ENCODE measurements around the gene HJURP. TPM values are rescaled to one million over a fixed set of nuclear protein-coding genes. Genes with fewer than 3 reads are reported as not detected.

HJURP gene
- total RNA-seq, 4 donors from 2014 or later: 13.0 TPM; not detected in 3

DNA sequence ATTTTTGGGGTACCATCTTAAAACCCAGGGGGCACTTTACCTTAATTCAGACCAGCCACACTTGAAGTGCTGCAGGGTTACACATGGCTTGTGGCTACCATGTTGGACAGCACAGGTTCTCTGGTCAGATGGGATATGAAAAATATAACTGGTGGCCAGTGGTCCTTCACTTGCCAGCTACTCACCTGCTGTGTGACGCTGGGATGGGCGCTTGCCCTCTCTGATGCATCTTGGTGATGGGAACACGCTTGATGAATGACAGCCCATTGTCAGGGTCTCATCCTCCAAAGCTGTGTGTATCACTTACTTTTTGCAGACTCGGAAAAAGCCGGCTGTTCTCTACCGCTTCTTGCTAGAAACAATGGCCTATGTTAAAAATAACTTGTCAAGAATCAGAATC lies 22.5 kb downstream of the HJURP start:
- Histone ChIP-seq H3K4me1 (no peaks in the 10 kb centered on the region), H3K36me3 (no peaks in the 10 kb centered on the region), H3K27me3 (no peaks in the 10 kb centered on the region), H3K4me3 (no peak overlapping the region), H3K9me3 (no peaks in the 10 kb centered on the region), H3K27ac (no peak overlapping the region)
- intact Hi-C loops (cut with DNase I; ENCODE audit: low total_unique reads): no loop called here
- TF ChIP-seq, protein P1, sequence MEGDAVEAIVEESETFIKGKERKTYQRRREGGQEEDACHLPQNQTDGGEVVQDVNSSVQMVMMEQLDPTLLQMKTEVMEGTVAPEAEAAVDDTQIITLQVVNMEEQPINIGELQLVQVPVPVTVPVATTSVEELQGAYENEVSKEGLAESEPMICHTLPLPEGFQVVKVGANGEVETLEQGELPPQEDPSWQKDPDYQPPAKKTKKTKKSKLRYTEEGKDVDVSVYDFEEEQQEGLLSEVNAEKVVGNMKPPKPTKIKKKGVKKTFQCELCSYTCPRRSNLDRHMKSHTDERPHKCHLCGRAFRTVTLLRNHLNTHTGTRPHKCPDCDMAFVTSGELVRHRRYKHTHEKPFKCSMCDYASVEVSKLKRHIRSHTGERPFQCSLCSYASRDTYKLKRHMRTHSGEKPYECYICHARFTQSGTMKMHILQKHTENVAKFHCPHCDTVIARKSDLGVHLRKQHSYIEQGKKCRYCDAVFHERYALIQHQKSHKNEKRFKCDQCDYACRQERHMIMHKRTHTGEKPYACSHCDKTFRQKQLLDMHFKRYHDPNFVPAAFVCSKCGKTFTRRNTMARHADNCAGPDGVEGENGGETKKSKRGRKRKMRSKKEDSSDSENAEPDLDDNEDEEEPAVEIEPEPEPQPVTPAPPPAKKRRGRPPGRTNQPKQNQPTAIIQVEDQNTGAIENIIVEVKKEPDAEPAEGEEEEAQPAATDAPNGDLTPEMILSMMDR (IDR thresholded peaks at IDR 0.05): no peak
- TF ChIP-seq POLR2A (IDR thresholded peaks at IDR 0.05): no peak
- DNase-seq: no peak

DNA sequence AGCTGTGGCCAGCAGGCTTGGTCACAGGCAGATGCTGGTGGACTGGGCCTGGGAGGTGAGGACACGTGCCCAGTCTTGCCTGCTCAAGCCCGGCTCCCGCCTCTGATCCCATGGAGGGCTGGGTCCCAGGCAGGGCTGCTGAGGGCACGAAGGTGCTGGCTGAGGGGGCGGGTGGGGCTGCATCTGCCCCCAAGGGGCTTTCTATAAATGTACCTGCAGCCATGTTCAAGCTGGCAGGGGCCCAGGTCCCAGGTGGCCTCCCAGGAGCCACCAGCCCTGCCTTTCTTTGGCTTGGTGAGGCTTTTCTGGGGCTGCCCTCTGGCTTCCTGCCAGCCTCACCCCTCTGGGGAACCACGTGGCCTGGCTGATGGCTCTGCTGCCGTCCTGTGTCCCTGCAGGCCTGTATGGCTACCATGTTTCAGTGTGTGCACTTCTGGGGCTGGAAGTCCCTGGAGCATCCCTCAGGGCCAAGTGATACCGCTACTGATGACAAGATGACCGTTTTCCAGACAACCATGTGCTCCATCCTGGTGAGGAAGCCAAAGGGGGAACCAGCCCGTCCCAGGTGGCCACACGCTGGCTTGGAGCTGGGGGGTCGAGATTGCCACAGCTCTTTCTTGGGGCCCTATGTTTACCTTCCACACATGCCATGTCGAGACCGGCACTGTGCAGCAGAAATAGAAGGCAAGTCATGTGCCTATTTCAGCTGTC lies 23.2 kb downstream of the HJURP start:
- intact Hi-C loops (cut with DNase I; ENCODE audit: low total_unique reads): no loop called here
- H3K27ac ChIP-seq: no peak overlapping the region
- TF ChIP-seq, protein P1 (IDR thresholded peaks at IDR 0.05): no peak
- TF ChIP-seq POLR2A (IDR thresholded peaks at IDR 0.05): no peak
- H3K27me3 ChIP-seq: no peaks in the 10 kb centered on the region
- no peak overlapping the region for H3K4me3 ChIP-seq
- H3K9me3 ChIP-seq: no peaks in the 10 kb centered on the region
- no peak for DNase-seq
- H3K36me3 ChIP-seq: no peaks in the 10 kb centered on the region
- H3K4me1 ChIP-seq: no peaks in the 10 kb centered on the region

DNA sequence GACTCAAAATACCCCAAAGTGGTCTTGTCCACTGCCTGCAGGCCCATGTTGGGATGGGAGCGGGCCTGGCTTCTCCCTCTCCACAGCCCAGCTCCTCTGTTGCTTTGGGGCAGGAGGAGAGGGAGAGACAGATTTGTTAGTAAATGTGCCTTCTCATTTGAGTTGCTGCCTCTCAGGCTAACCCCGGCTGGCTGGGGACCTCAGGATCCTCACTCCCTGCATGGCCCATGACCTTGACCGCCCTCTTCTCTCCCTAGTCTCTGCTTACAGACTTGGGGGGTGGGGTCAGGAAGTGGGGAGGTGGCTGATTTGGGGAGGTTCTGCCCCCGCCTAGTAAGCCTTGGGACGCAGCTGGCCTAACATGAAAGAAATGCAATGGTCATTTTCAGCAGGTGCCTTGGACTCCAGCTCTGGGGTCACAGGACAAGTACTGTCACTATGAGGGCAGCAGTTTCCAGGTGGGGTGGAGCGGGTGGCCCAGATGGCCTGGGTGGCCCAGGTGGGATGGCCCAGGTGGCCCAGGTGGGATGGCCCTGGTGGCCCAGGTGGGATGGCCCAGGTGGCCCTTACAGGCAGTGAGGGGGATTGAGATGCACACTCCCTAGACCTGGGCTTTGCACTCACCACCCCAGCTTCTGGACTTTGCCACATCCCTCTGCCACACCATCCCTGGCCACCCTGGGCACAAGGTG lies 24.1 kb downstream of the HJURP start:
- no peak for DNase-seq
- intact Hi-C loops (cut with DNase I; ENCODE audit: low total_unique reads): no loop called here

DNA sequence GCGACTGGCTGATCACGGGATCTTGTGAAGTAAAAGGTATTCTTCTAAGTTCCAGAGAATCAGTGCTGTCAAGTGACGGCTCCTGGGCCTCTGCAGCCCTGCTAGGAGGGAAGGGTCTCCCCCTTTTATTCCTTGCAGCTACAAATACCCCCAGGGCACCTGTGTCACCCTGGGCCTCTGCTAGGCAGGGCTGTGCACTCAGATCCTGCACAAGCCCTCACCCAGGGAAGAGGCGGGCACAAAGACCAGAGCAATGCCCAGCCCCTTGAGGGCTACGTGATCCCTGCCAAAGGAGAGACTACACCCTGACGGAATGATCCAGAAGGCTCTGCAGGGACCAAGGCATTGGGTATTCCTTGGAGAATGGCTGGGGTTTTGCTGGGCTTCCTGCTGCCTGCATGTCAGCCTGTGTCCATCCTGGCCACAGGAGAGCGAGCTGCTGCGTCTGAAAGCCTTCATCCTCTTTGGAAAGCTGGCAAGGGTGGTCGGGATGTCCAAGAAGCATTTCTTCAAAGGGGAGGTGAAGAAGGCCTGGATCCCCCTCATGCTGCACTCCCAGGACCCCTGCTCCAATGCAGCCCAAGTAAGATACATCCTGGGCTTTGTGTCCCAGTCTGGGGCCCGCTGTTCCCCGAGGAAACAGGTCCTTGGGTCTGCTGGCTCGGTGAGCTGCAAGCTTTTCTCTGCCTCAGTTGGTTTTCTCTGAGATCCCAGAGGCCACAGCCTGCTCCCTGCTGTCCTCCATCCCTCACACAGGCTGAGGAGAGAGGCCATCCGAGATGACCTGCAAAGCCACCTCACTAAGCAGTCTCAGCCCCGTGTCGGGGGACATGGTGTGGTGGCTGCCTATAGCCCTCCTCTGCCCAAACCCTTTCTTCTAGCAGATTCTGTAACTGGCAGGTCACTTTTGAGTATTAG lies 24.9 kb downstream of the HJURP start:
- Histone ChIP-seq H3K9me3 (no peaks in the 10 kb centered on the region), H3K27me3 (no peaks in the 10 kb centered on the region), H3K4me3 (no peak overlapping the region), H3K27ac (no peak overlapping the region), H3K36me3 (no peaks in the 10 kb centered on the region), H3K4me1 (no peaks in the 10 kb centered on the region)
- TF ChIP-seq, protein P1 (IDR thresholded peaks at IDR 0.05): no peak
- TF ChIP-seq POLR2A (IDR thresholded peaks at IDR 0.05): no peak
- DNase-seq: no peak
- intact Hi-C loops (cut with DNase I; ENCODE audit: low total_unique reads): no loop called here

More for the DNA sequence above, 24.1 kb downstream of the HJURP start:
- no peak for TF ChIP-seq POLR2A (IDR thresholded peaks at IDR 0.05)
- TF ChIP-seq, protein P1 (IDR thresholded peaks at IDR 0.05): no peak
- Histone ChIP-seq H3K36me3 (no peaks in the 10 kb centered on the region), H3K4me1 (no peaks in the 10 kb centered on the region), H3K4me3 (no peak overlapping the region), H3K27ac (no peak overlapping the region), H3K27me3 (no peaks in the 10 kb centered on the region), H3K9me3 (no peaks in the 10 kb centered on the region)
